GM18868 (cell line): Measurements from ENCODE around the gene PPT2.

Source experiments
- ATAC-seq: cut with Tn5 transposase; IDR thresholded peaks from one replicate; pipeline ENCODE4 v1.9.1; 2021; ENCODE audit warnings: mild to moderate bottlenecking, moderate library complexity; ENCODE audit not compliant: unreplicated experiment

PPT2 gene, protein sequence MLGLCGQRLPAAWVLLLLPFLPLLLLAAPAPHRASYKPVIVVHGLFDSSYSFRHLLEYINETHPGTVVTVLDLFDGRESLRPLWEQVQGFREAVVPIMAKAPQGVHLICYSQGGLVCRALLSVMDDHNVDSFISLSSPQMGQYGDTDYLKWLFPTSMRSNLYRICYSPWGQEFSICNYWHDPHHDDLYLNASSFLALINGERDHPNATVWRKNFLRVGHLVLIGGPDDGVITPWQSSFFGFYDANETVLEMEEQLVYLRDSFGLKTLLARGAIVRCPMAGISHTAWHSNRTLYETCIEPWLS

DNA sequence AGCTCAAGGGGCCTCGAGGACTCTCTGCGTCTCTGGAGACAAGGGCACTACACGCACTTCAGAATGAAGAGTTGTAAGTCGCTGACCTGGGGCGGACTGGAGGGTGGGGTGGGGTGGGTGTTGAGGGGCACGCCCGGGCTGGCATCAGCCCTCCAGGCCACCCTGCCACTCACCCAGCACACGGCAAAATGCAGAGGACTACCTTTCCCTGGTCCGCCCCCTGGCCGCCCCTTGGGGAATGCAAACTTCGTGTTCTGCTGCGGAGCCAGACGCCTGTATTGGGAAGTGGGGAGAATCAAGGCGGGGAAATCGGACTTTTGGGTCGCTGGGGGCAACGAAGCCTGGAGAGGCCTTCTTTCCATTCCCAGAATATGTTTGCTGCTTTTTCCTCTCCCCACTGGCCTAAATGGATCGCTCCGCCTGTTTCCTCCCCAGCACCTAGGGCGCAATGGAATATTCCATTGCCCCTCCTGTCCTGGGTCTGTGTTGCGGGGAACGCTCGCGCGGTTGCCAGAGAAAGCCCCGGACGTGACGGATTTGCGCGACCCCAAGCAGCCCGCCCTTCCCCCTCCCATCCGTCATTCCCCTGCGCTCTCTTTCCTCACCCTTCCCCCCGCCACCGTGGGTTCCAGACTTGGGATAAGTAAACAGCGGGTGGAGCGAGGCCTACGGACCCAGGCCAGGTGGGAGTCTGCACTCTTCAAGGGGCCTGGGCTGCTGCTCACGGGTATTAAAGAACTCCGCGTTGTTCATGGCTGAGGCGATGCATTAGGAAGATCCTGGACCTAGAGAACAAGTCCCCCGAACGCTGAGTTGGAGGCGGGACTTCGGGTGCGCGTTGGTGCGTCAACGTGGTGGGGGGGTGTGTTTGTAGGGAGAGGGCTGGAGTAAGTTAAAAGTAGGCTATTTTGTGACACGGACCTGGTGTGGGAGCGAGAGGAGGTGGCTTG, at the start of gene PPT2:
Gene PPT2, plus strand, starts transcription at position 578 of the 950 bp plus-strand sequence. CDS start 454 bp downstream, outside the sequence.
- peak; percentile 28 for ATAC-seq

DNA sequence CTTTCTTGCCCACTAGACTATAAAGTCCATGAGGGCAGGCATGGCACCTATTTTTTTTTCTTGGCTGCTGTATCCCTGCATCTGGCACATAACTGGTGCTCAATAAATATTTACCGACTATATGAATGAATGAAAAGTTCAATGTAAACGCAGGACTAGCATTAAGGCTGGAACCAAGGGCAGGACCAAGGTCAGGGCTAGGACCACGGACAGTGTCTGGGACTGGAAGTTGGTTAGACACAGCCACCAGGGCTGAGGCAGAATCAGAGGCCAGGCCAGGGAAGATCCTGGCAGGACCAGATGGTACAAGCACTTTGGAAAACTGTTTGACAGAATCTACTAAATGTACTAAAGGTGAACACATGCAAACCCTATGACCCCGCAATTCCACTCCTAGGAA, 48.5 kb upstream of the PPT2 start:
- no peak for ATAC-seq

DNA sequence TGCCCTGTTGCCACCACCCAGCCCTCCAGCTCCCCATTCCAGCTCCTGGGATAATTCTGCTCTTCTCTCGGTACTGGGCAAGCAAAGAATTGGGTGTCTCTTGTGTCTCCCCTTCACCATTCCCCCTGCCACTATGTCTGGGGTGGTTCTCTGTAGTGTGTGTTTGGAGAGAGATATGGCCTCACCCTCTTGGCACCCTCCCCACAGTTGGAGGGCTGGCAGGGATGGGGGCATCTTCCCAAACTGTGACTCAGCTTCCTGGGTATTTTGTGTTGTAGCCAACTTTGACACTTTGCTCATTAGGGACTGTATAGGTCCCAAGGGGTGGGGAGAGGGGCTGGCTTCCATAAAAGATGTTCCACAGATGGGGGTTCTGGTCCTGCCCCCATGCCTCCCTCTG, 46.5 kb upstream of the PPT2 start:
- ATAC-seq: no peak

DNA sequence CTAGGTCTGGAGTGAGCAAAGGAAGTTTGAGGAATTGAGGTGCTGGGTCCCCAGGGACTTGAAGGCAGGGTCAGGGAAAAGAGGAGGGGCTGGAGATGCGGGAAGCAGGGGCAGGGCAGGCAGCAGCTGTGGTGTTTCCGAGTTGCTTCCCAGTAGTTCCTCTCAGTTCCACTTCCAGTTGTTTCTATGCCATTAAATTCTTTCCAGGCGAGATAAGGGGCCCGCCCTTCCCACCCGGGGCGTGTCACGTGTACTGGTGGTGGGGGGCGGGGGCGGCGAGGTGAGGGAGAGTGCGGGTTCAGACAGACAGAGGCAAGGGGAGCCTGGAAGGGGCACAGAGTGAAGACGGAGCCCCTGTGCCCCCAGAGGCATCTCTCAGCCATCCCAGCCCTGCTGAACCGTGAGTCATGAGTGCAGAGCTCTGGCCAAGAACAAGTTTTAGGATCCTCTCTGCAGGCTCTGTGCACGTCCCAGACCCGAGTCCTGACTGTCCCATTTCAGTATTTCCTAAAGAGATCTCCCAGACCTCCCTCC, 45.8 kb upstream of the PPT2 start:
- no peak for ATAC-seq

DNA sequence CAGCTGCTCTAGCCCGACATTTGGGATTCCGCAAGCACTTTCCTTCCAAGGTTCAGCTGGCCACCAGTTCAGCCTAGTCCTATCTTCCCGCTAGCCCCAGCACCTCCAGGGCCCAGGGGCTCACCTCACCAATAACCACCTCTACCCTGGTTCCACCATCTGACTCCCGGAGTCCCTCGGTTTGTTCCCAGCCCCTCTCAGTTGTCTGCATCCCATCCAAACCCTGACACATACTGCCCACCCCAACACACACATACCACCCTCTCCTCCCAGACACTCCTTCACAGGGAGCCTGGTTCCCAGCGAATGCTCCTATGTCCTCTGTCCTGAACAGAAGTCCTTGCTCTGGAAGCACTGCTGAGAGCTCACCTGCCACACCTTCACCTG, 45.2 kb upstream of the PPT2 start:
- no peak for ATAC-seq

GRCh38 chr6:32109114-32109764, 44.7 kb upstream of the PPT2 start, which contains the start of gene TNXB:
TSS of gene TNXB (minus strand) at chr6:32109338. CDS start at chr6:32098198, 11,140 bp downstream.
- ATAC-seq: no peak

DNA sequence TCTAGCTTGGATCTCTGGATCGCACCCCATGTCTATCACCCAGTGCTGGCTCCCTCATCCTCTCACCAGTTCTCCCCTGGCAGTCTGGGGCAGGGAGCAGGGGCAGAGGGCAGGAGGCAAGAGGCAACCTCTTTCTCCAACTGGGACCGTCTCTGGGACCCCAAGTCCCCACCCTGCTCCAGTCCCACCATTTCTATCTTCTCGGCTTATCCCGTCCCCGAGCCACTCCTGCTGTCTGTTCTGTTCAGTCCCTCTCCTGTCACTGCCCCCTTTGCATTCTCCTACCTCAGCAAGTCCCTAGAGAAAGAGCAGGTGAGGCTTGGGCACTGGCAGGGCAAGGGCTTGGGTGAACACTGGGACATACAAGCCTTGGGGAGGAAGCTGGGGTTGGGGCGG, 44.2 kb upstream of the PPT2 start:
- no peak for ATAC-seq

- ATAC-seq: no peak
Measured at GRCh38 chr6:32110632-32111031, 43.3 kb upstream of the PPT2 start.

DNA sequence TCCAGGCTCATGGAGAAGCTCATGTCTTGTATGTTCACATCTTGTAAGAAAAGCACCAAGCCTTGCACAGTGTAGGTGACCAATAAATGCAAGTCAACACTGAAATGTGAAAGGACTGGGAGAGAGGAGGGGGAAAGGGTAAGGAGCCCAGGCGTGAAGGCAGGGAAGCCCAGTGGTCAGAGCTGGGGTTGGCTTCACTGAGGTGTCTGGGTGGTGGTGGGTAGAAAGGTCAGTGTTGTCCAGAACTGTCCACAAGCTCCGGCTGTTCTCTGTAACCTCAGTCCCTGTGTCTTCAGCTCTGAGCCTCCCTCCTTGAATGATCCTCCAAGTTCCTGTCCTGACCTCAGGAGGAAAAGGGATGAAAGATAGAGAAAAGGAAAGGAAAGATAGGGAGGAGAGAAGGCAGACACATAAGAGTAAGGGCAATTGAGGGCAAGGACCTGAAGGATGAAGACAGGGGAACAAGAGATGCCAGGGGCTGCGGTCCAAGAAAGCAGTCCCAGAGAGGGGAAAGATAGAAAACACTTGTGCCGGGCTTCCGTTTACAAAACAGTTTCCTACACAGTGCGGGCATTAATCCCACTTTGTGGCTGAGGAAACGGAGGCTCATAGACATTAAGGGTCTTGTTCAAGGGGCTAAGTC, 42.4 kb upstream of the PPT2 start:
- ATAC-seq: no peak

GRCh38 chr6:32112431-32112980, 41.4 kb upstream of the PPT2 start:
- no peak for ATAC-seq

DNA sequence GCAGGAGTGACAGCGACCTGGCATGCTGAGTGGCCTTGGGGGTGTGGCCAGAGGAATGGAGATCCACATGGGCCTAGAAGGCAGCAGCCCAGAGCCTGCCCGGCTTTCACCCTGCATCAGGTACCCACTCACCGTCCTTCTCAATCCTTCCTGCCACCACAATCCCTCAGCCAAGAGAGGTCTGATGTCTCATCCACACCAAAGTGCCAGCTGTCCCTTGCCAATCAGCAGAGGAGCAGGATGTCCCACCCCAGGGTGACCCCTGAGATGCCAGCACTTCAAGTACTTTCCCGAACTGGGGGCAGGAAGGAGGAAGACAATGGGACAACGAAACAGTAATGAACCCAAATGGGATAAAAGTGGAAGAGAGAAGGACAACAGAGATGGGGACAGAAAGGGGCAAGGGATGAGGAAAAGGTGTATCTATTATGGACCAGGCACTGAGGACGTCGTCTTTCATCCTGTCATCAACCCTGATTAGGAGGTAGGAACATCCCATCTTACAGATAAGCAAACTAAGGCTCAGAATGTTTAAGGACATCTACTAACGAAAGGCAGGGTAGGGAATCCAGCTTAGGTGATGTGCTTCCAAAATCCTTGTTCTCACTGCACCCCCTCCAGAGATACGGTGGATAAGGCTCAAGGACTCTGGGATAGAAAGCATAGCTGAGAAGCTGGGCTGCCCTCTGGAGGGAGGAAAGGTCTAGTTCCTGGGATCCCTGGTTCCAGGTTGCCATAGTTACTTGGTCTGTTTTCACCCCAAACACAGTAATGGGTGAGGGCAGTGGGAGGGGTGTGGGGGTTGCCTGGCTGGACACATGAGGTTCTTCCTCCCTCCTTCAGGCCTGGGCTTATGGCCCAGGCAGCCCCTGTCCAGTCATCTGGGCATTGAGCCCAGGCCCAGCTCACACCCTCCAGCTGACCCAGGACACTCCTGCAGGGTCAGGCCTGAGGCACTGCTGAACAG, 40.3 kb upstream of the PPT2 start:
- ATAC-seq: no peak

GRCh38 chr6:32114796-32115195, 39.1 kb upstream of the PPT2 start:
- ATAC-seq: no peak

DNA sequence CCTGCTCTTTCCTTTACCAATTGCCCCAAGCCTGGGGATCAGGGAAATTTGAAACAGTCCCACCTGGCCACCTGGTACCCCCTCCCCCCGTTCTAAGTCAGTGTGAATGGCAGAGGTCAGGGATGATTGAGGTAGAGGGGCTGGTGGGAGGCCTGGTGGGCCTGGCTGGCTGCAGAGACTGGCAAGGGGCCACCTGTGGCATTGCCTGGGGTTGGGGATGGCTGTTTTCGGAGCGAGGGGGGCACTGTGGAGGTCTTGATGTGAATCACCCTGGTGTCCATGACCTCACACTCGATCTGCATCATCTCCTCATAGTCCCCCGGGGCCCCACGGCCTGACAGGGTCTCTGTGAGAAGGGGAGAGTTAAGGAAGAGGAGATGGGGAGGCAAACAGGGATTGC, 38.3 kb upstream of the PPT2 start:
- no peak for ATAC-seq

DNA sequence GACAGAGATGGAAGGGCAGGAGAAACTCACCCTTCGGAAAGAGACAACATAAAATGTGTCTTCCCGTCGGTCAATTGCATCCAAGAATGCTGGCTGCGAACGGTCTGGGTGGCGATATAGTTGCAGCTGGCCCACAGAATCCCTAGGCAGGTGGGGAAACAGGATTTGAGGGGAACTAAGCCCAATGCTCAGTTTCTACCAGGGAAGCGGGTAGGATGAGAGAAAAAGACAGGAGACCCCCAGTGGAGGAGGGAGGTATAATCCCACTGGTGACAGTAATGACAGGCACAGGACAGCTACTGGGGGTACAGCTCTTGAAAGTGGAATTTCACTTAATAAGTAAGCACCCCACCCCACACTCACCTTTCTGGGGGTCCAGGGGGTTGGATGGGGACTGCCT, 37.3 kb upstream of the PPT2 start:
- no peak for ATAC-seq

DNA sequence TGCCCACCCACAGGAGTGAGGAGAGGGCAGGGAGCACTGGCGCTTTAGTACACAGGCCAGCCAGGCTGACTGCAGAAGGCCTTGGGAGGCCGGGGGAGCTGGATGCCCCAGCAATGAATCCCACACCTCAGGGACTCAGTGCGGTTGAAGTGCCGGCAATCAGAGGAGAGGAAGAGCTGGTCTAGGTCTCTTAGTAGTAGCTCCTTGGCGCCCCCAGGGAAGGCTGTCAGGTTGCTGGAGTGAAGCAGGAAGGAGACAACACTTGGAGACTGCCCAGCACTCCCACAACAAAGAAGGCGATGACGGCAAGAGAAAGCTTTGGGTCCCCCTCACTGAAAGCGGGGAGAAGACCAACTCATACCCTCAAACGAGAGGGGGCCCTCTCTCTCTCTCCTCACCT, 36.5 kb upstream of the PPT2 start:
- ATAC-seq: no peak

- no peak for ATAC-seq
Measured at GRCh38 chr6:32118782-32119628, 34.9 kb upstream of the PPT2 start.

GRCh38 chr6:32120573-32121059, 33.3 kb upstream of the PPT2 start:
- no peak for ATAC-seq

GRCh38 chr6:32123681-32124080, 30.3 kb upstream of the PPT2 start:
- no peak for ATAC-seq
